VCaP (cell line): ENCODE measurements around the gene USP7.
A peak's percentile ranks its signal among the peaks of the same experiment; 100 is the strongest.
"Not testable (repeated sequence)": the region's sequence is repeated elsewhere in the genome, so short reads cannot be mapped to it uniquely, and the experiment has no call there.

Source experiments
- H3K27ac ChIP-seq: fragments of 450-650 bp; 2 replicates; pipeline ENCODE4 v1.5.1; 2017
- TF ChIP-seq, protein P1 (sequence below): fragments of 450-650 bp; conservative IDR thresholded peaks from 2 replicates; pipeline ENCODE4 v1.5.1; 2017; ENCODE audit warnings: mild to moderate bottlenecking, moderate library complexity

Gene USP7

GRCh38 chr16:8989099-8989878 lies 25.6 kb upstream of the USP7 start:
- TF ChIP-seq, protein P1, sequence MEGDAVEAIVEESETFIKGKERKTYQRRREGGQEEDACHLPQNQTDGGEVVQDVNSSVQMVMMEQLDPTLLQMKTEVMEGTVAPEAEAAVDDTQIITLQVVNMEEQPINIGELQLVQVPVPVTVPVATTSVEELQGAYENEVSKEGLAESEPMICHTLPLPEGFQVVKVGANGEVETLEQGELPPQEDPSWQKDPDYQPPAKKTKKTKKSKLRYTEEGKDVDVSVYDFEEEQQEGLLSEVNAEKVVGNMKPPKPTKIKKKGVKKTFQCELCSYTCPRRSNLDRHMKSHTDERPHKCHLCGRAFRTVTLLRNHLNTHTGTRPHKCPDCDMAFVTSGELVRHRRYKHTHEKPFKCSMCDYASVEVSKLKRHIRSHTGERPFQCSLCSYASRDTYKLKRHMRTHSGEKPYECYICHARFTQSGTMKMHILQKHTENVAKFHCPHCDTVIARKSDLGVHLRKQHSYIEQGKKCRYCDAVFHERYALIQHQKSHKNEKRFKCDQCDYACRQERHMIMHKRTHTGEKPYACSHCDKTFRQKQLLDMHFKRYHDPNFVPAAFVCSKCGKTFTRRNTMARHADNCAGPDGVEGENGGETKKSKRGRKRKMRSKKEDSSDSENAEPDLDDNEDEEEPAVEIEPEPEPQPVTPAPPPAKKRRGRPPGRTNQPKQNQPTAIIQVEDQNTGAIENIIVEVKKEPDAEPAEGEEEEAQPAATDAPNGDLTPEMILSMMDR, result no peak
- no peak overlapping the region for H3K27ac ChIP-seq

GRCh38 chr16:8986818-8987191 lies 23.1 kb upstream of the USP7 start:
- 0 out of 2 replicates have a peak overlapping the region, but pooled peaks have one; percentile 19 for H3K27ac ChIP-seq

GRCh38 chr16:8986111-8986510 lies 22.4 kb upstream of the USP7 start:
- TF ChIP-seq, protein P1, result no peak
- no peak overlapping the region for H3K27ac ChIP-seq

More at GRCh38 chr16:8986818-8987191, 23.1 kb upstream of the USP7 start:
- TF ChIP-seq, protein P1, result no peak

DNA sequence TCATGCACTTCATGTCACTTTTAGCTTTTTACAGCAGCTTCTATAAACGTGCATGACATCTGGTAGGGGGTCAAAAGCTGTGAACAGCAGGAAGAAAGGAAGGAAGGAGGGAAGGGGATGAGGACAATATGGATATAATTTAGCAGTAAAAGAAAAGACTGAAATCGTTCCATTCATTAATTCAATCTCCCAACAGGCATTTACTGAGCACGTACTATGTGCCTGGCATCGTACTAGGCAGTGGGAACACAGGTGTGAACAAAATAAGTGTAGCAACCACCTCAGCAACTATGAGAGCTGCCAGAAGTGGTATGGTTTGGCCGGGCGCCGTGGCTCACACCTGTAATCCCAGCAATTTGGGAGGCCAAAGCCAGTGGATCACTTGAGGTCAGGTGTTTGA lies 19.1 kb upstream of the USP7 start:
- no peak overlapping the region for H3K27ac ChIP-seq
- TF ChIP-seq, protein P1, result no peak

DNA sequence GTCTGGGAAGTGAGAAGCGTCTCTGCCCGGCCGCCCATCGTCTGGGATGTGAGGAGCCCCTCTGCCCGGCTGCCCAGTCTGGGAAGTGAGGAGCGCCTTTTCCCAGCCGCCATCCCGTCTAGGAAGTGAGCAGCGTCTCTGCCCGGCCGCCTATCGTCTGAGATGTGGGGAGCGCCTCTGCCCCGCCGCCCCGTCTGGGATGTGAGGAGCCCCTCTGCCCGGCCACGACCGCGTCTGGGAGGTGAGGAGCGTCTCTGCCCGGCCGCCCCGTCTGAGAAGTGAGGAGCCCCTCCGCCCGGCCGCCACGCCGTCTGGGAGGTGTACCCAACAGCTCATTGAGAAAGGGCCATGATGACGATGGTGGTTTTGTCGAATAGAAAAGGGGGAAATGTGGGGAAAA lies 18.2 kb upstream of the USP7 start:
- not testable (repeated sequence) for H3K27ac ChIP-seq

DNA sequence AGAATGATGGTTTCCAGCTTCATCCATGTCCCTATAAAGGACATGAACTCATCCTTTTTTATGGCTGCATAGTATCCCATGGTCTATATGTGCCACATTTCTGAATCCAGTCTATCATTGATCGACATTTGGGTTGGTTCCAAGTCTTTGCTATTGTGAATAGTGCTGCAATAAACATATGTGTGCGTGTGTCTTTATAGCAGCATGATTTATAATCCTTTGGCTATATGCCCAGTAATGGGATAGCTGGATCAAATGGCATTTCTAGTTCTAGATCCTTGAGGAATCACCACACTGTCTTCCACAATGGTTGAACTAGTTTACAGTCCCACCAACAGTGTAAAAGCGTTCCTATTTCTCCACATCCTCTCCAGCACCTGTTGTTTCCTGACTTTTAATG lies 12.5 kb upstream of the USP7 start:
- not testable (repeated sequence) for H3K27ac ChIP-seq

- TF ChIP-seq, protein P1, result no peak
Observed at GRCh38 chr16:8975039-8975438, 11.3 kb upstream of the USP7 start.

GRCh38 chr16:8972843-8973586 lies 9.3 kb upstream of the USP7 start:
- TF ChIP-seq, protein P1, result no peak
- no peak overlapping the region for H3K27ac ChIP-seq

More at GRCh38 chr16:8975039-8975438, 11.3 kb upstream of the USP7 start:
- no peak overlapping the region for H3K27ac ChIP-seq
